ENCODE data around the gene PANK4. TPM values are rescaled to one million over a fixed set of nuclear protein-coding genes. Genes with fewer than 3 reads are reported as not detected.

PANK4 gene
- total and polyA plus RNA-seq, 10 of the 15 experiments (the other 5 are each of a cell fraction or from before 2014, with no cell fraction given): 0.35 to 38.0 (median 18.6) TPM

- ChIA-PET SMC1A (ENCODE audit: uncharacterized antibody, unreplicated experiment) (no interaction called here), RAD21 (ENCODE audit: unreplicated experiment) (no interaction called here), POLR2A (no interaction called here), CTCF (no interaction called here)
- Histone ChIP-seq H4K20me1 (ENCODE audit: control insufficient read depth, insufficient read depth) (no peaks in the 10 kb centered on the region), H3K4me3 (no peak overlapping the region), H3K4me1 (ENCODE audit: control insufficient read depth, insufficient read depth, low read length) (no peaks in the 10 kb centered on the region), H3K4me2 (ENCODE audit: control insufficient read depth, insufficient read depth) (no peak overlapping the region), H3K79me2 (ENCODE audit: control insufficient read depth, insufficient read depth, low read length) (no peaks in the 10 kb centered on the region), H3K27ac (ENCODE audit: control insufficient read depth, insufficient read depth) (no peak overlapping the region), H2AFZ (ENCODE audit: control insufficient read depth, low read depth, low read length) (no peak overlapping the region), H3K9me3 (replicated peaks; ENCODE audit: control insufficient read depth, insufficient read depth, low read length) (no peaks in the 10 kb centered on the region), H3K27me3 (replicated peaks in 1 of 2; ENCODE audit: control insufficient read depth in 2 of 2, insufficient read depth in 2 of 2, low read length in 1 of 2) (no peaks in the 10 kb centered on the region), H3K36me3 (ENCODE audit: control insufficient read depth in 2 of 2, insufficient read depth in 2 of 2, low read length in 1 of 2) (no peaks in the 10 kb centered on the region), H3K9ac (ENCODE audit: control insufficient read depth, insufficient read depth, low read length) (no peak overlapping the region)
- BruUV-seq (replicated peaks): no TSS peak
- intact Hi-C loops (cut with micrococcal nuclease; ENCODE audit: unreplicated experiment): no loop called here
- TF ChIP-seq CREB1 (IDR thresholded peaks at IDR 0.05; ENCODE audit: low read depth): no peak
- no peak for TF ChIP-seq CHD1 (IDR thresholded peaks at IDR 0.05; ENCODE audit: low read depth, low read length)
- TF ChIP-seq EGR1 (IDR thresholded peaks at IDR 0.05; ENCODE audit: borderline replicate concordance in 1 of 2, low read depth in 2 of 2, low read length in 2 of 2): no peak
- TF ChIP-seq BRCA1 (IDR thresholded peaks at IDR 0.05; ENCODE audit: low read depth, low read length): no peak
- FAIRE-seq (no peak), DNase-seq (ENCODE audit: low read depth, low spot score) (no peak), ATAC-seq (no peak)
- WGBS (ENCODE audit: insufficient coverage, insufficient replicate concordance, low lambda C conversion rate, missing lambda C conversion rate): 19% methylated on average over 11 of the region's 12 CpGs
- in situ Hi-C loops (cut with MboI): no loop called here
Observed at GRCh38 chr1:2477309-2477708, 49.1 kb downstream of the PANK4 start.

GRCh38 chr1:2476061-2476999 is 50.1 kb downstream of the PANK4 start, which contains the start of gene PLCH2:
TSS of gene PLCH2 (plus strand) at chr1:2476289. CDS start at chr1:2476589, 300 bp downstream.
- BruUV-seq (replicated peaks): no TSS peak
- Histone ChIP-seq H3K9ac (ENCODE audit: control insufficient read depth, insufficient read depth, low read length) (no peak within 1 kb of the TSS), H3K4me1 (ENCODE audit: control insufficient read depth, insufficient read depth, low read length) (no peaks in the 10 kb centered on the region), H3K27ac (ENCODE audit: control insufficient read depth, insufficient read depth) (no peak within 1 kb of the TSS), H3K79me2 (ENCODE audit: control insufficient read depth, insufficient read depth, low read length) (no peaks in the 10 kb centered on the region), H3K27me3 (replicated peaks in 1 of 2; ENCODE audit: control insufficient read depth in 2 of 2, insufficient read depth in 2 of 2, low read length in 1 of 2) (no peaks in the 10 kb centered on the region), H3K4me3 (no peak within 1 kb of the TSS), H2AFZ (ENCODE audit: control insufficient read depth, low read depth, low read length) (no peak within 1 kb of the TSS), H3K4me2 (ENCODE audit: control insufficient read depth, insufficient read depth) (no peak within 1 kb of the TSS), H3K36me3 (ENCODE audit: control insufficient read depth in 2 of 2, insufficient read depth in 2 of 2, low read length in 1 of 2) (no peaks in the 10 kb centered on the region), H3K9me3 (replicated peaks; ENCODE audit: control insufficient read depth, insufficient read depth, low read length) (no peaks in the 10 kb centered on the region), H4K20me1 (ENCODE audit: control insufficient read depth, insufficient read depth) (no peaks in the 10 kb centered on the region)
- intact Hi-C loops (cut with micrococcal nuclease; ENCODE audit: unreplicated experiment) (no loop called here), in situ Hi-C loops (cut with MboI) (no loop called here)
- ChIA-PET POLR2A (no interaction called here), CTCF (interaction anchor here (0.7 kb wide), 1 partner anchor 546 kb away, joined by 3 read pairs; no protein-coding TSS in a partner anchor), RAD21 (ENCODE audit: unreplicated experiment) (no interaction called here), SMC1A (ENCODE audit: uncharacterized antibody, unreplicated experiment) (no interaction called here)
- 29% methylated on average over 33 of the region's 34 CpGs for WGBS (ENCODE audit: insufficient coverage, insufficient replicate concordance, low lambda C conversion rate, missing lambda C conversion rate)
- TF ChIP-seq, protein P1, sequence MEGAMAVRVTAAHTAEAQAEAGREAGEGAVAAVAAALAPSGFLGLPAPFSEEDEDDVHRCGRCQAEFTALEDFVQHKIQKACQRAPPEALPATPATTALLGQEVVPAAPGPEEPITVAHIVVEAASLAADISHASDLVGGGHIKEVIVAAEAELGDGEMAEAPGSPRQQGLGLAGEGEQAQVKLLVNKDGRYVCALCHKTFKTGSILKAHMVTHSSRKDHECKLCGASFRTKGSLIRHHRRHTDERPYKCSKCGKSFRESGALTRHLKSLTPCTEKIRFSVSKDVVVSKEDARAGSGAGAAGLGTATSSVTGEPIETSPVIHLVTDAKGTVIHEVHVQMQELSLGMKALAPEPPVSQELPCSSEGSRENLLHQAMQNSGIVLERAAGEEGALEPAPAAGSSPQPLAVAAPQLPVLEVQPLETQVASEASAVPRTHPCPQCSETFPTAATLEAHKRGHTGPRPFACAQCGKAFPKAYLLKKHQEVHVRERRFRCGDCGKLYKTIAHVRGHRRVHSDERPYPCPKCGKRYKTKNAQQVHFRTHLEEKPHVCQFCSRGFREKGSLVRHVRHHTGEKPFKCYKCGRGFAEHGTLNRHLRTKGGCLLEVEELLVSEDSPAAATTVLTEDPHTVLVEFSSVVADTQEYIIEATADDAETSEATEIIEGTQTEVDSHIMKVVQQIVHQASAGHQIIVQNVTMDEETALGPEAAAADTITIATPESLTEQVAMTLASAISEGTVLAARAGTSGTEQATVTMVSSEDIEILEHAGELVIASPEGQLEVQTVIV (IDR thresholded peaks at IDR 0.05; ENCODE audit: borderline replicate concordance, partially characterized antibody): no peak
- TF ChIP-seq FOXM1 (IDR thresholded peaks at IDR 0.05; ENCODE audit: low read depth, low read length): no peak
- no peak for TF ChIP-seq ZNF384 (IDR thresholded peaks at IDR 0.05; ENCODE audit: borderline replicate concordance, low read depth, low read length)
- DNase-seq (ENCODE audit: low read depth, low spot score): no peak
- FAIRE-seq: no peak
- ATAC-seq: no peak

All from GM12878 (cell line).